ENCODE data around the gene OBSCN.

OBSCN gene

GRCh38 chr1:228378873-228379460 is 171.1 kb downstream of the OBSCN start:
- Mint-ChIP-seq H3K27me3 (ENCODE audit: low read depth, poor library complexity) (peaks cover 51% of the 10 kb centered on the region), H3K4me1 (peaks cover 17% of the 10 kb centered on the region), H3K27ac (no peak overlapping the region), H3K9me3 (no peaks in the 10 kb centered on the region), H3K36me3 (ENCODE audit: low read depth) (peaks cover 5% of the 10 kb centered on the region), H3K4me3 (peak overlapping the region; percentile 91)
- peak; percentile 64 for DNase-seq
- no peak for TF ChIP-seq CTCF (IDR thresholded peaks at IDR 0.05)

- H3K27ac Mint-ChIP-seq, result no peak overlapping the region
- peaks cover 53% of the 10 kb centered on the region for H3K27me3 Mint-ChIP-seq (ENCODE audit: low read depth, poor library complexity)
- peak overlapping the region; percentile 91 for H3K4me3 Mint-ChIP-seq
- no peak for DNase-seq
- H3K9me3 Mint-ChIP-seq, result no peaks in the 10 kb centered on the region
- H3K4me1 Mint-ChIP-seq, result peaks cover 17% of the 10 kb centered on the region
- peaks cover 5% of the 10 kb centered on the region for H3K36me3 Mint-ChIP-seq (ENCODE audit: low read depth)
- TF ChIP-seq CTCF (IDR thresholded peaks at IDR 0.05), result no peak
These were observed 171.8 kb downstream of the OBSCN start for GRCh38 chr1:228379666-228380065.

GRCh38 chr1:228381356-228381755 is 173.5 kb downstream of the OBSCN start:
- H3K27me3 Mint-ChIP-seq (ENCODE audit: low read depth, poor library complexity), result peaks cover 63% of the 10 kb centered on the region
- peaks cover 1% of the 10 kb centered on the region for H3K36me3 Mint-ChIP-seq (ENCODE audit: low read depth)
- H3K9me3 Mint-ChIP-seq, result no peaks in the 10 kb centered on the region
- no peak for TF ChIP-seq CTCF (IDR thresholded peaks at IDR 0.05)
- no peak for DNase-seq
- H3K4me1 Mint-ChIP-seq, result peaks cover 17% of the 10 kb centered on the region
- no peak overlapping the region for H3K27ac Mint-ChIP-seq
- no peak overlapping the region for H3K4me3 Mint-ChIP-seq

- no peaks in the 10 kb centered on the region for H3K36me3 Mint-ChIP-seq (ENCODE audit: low read depth)
- H3K9me3 Mint-ChIP-seq, result no peaks in the 10 kb centered on the region
- TF ChIP-seq CTCF (IDR thresholded peaks at IDR 0.05), result no peak
- H3K27ac Mint-ChIP-seq, result no peak overlapping the region
- H3K4me1 Mint-ChIP-seq, result peaks cover 16% of the 10 kb centered on the region
- peaks cover 80% of the 10 kb centered on the region for H3K27me3 Mint-ChIP-seq (ENCODE audit: low read depth, poor library complexity)
- no peak for DNase-seq
- no peak overlapping the region for H3K4me3 Mint-ChIP-seq
These were observed 175.9 kb downstream of the OBSCN start for GRCh38 chr1:228383773-228384172.

GRCh38 chr1:228385232-228385631 is 177.4 kb downstream of the OBSCN start:
- Mint-ChIP-seq H3K36me3 (ENCODE audit: low read depth) (no peaks in the 10 kb centered on the region), H3K4me3 (no peak overlapping the region), H3K27me3 (ENCODE audit: low read depth, poor library complexity) (peaks cover 67% of the 10 kb centered on the region), H3K27ac (no peak overlapping the region), H3K9me3 (no peaks in the 10 kb centered on the region), H3K4me1 (peaks cover 2% of the 10 kb centered on the region)
- no peak for DNase-seq
- TF ChIP-seq CTCF (IDR thresholded peaks at IDR 0.05), result no peak

- TF ChIP-seq CTCF (IDR thresholded peaks at IDR 0.05), result no peak
- no peak overlapping the region for H3K27ac Mint-ChIP-seq
- no peaks in the 10 kb centered on the region for H3K9me3 Mint-ChIP-seq
- DNase-seq, result no peak
- no peak overlapping the region for H3K4me3 Mint-ChIP-seq
- H3K36me3 Mint-ChIP-seq (ENCODE audit: low read depth), result peaks cover 2% of the 10 kb centered on the region
- H3K4me1 Mint-ChIP-seq, result no peaks in the 10 kb centered on the region
- H3K27me3 Mint-ChIP-seq (ENCODE audit: low read depth, poor library complexity), result peaks cover 50% of the 10 kb centered on the region
These were observed 179.5 kb downstream of the OBSCN start for GRCh38 chr1:228387321-228387720.
